ENCODE measurements around the gene PARS2.

Gene PARS2

GRCh38 chr1:54764133-54764921 is at the start of gene PARS2:
PARS2 (minus strand) TSS chr1:54764523; CDS start chr1:54759161, 5,362 bp downstream.
- DNase-seq (ENCODE audit: low read depth in 2 of 2, low spot score in 1 of 2), result peak; percentile 83 to 91

DNA sequence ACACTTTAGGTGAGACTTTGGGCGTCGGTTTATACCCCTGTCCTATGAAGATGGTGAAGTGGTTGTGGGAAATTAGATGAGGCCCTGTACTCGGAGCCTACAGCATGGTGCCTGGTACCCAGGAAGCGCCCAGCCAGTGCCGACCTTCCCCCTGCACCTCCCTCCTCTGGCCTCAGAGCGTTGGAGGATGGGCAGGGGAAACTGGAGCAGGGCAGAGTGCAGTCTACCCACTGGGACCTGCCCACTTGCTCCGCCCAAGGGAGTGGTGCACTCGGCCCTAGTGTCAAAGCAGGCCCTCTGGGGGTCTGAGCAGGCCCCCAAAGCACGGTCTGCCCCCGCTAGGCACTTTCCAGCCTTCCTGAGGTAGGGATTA is 49.8 kb upstream of the PARS2 start:
- DNase-seq (ENCODE audit: low read depth in 2 of 2, low spot score in 1 of 2), result no peak

- no peak for DNase-seq (ENCODE audit: low read depth in 2 of 2, low spot score in 1 of 2)
Measured at GRCh38 chr1:54813485-54814125, 49.3 kb upstream of the PARS2 start.

DNA sequence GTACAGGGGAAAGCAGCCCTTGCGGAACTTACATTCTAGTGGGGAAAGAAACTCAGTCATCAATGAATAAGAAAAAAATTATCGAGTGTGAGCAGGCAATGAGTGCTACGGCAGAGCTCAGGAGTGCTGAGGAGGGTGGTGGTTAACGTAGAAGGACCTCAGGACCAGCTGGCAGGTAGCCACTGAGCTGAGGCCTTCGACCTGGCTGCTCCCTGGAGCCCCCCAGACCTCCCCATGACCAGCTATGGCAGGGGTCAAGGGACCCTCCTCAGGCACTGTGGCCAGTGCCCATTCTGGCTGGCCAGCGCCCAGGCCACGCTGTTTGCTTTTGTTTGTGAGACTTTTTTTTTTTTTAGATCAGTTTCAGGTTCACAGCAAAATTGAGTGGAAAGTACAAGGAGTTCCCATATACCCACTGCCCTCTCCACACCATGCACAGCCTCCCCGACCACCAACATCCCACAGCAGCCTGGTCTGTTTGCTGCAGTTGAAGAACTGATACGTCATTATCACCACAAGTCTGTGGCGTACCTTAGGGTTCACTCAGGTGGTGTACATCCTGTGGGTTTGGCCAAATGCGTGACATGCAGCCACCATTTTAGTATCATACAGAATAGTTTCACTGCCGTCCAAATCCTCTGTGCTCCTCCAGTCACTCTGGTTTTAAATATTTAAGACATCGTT is 48.6 kb upstream of the PARS2 start:
- no peak for DNase-seq (ENCODE audit: low read depth in 2 of 2, low spot score in 1 of 2)

GRCh38 chr1:54811739-54812655 is 47.7 kb upstream of the PARS2 start:
- DNase-seq (ENCODE audit: low read depth in 2 of 2, low spot score in 1 of 2), result no peak

DNA sequence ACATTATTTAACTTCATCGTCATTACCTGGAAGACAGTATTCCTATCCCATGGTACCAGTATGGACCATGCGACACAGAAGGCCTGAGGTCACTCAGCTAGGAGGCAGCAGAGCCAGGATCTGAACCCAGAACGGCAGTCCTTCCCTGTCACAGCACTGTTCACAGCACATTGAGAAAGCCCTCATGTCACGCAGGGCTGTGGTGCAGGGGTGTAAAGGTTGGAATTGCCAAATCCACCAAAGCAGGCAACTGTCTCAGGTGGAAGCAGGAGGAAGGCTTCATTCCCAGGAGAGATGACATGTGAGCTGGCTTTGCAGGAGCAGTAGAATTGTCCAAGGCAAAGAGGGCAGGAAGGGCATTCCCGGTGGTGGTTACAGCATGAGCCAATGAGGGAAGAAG is 46.7 kb upstream of the PARS2 start:
- DNase-seq (ENCODE audit: low read depth in 2 of 2, low spot score in 1 of 2), result no peak

GRCh38 chr1:54810153-54810942 is 46.0 kb upstream of the PARS2 start:
- DNase-seq (ENCODE audit: low read depth in 2 of 2, low spot score in 1 of 2), result peak; percentile 16 to 46

- DNase-seq (ENCODE audit: low read depth in 2 of 2, low spot score in 1 of 2), result no peak
Measured at GRCh38 chr1:54809496-54810074, 45.3 kb upstream of the PARS2 start.

DNA sequence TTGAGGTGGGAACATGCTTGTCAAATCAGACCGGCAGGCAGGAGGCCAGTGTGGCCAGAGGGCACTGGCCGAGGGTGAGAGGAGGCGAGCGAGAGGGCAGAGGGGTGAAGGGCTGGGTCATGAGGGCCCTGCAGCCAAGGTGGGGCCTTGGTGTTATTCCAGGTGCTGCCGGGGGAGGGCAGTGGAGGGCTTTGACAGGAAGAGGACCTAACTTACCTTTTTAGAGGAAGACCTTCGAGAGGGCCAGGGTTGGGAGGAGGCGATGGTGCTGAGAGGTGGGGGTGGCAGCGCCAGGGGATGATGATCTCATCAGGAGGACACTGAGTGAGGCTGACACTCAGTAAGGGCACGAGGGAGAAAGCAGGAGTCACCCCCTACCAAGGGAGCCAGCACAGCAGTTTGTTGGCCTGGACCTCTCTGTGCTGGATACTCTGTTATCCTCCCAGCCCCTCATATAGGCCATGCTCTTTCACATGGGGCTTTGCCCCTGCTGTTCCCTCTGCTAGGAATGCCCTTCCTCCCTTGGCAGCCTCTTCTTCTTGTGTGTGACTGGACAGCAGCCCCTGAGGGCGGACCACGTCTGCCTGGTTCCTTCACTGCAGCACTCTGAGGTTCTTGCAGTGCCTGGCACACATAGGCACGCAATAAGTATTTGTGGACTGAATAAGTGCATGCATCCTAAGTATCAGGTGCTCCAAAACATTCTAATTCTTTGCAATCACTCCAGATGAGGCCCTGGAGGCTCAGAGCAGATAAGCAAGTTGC is 44.3 kb upstream of the PARS2 start:
- DNase-seq (ENCODE audit: low read depth in 2 of 2, low spot score in 1 of 2), result no peak

GRCh38 chr1:54807756-54808155 is 43.4 kb upstream of the PARS2 start:
- no peak for DNase-seq (ENCODE audit: low read depth in 2 of 2, low spot score in 1 of 2)

DNA sequence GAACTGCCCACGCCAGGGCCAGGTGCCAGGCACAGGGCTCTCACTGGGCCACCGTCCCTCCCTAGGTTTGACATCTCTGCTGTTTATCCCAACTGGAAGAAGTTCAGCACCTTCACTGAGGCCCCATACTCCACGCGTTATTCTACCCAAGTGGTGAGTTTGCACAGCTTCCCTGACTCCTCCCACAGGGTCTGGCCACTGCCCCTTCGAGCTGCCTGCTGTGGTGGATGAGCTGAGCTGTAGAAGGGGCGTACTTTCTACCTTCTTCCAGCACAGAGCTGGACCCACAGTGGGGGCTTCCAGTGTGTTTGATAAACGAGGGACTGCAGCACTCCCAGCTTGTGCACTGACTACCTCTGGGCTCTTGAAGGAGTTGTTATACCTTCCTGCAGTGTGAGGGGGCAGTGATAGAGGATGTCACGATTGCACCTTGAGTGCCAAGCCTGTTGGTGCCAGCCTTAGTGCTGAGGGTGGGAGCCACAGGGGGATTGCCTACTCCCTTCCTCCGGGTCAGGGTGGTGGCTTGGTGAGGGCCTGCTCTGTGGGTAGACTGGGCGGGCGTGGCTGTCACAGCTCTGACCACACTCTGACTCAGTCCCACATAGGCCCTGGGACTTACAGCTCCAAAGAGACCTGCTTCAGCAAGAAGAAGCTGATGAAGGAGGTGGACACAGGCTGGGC is 42.7 kb upstream of the PARS2 start:
- DNase-seq (ENCODE audit: low read depth in 2 of 2, low spot score in 1 of 2), result peak; percentile 20 to 25

DNA sequence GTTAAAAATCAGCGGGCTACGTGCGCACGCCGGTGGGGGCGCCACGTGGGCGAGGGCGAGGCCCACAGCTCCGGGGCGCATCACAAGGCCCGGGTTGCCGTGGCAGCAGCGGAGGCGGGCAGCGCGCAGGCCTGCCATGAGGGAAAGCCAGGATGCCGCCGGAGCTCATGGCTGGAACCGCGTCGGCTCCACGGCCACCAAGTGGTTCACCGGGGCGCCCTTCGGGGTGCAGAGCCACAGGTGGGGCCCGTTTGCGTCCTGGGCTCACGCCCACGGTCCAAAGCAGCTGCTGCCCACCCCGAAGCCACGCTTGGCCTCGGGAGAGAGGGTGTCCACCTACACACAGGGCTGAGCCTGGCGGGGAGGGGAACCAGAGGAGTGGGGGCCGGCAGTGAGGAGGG is 41.7 kb upstream of the PARS2 start:
- DNase-seq (ENCODE audit: low read depth in 2 of 2, low spot score in 1 of 2), result no peak

DNA sequence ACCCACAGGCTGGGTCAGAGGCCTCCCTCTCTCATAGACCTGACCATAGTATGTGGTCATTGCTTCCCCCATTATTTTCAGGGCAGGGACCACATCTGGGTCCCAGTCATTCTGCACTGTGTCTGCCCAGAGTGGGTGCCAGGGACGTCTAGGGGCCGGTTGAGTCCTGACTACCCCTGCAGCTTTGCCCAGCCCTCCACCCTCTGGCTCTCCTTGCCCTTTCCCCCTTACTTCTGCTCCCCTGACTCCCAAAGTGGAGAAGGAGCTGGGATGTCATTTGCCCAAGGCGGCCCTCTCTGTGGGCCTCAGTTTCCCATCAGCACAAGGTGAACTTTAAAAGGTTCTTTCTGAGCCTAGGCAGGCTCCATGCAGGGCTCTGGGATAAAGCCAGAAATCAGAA is 41.1 kb upstream of the PARS2 start:
- DNase-seq (ENCODE audit: low read depth in 2 of 2, low spot score in 1 of 2), result no peak

DNA sequence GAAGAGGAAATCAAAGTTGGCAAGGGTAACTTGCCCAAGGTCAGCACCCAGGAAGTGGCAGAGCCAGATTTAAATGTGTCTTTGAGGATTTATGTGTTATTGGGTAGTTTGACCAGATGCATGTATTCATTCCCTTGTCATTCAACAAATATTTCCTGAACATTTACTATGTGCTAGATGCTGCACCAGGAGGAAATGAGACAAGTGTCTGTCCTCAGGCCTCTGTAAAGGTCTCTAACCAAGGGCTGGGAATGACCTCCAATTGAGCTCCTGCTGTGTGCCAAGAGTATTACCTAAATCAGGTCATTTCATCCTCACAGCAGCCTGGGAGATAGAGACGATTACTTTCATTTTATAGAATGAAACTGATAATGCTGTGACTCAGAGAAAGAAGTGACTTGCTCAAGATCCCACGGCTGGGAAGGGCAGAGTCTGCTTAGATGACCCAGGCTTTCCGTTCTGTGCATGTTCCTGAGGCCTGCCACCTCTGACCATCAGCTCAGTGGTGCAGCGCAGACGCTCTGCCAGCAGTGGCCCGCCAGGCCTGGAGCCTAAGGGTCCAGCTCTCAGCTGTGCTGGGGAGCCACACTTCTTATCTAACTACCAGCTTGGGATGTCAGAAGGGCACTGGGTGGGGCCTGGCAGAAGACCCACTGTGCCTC is 40.3 kb upstream of the PARS2 start:
- no peak for DNase-seq (ENCODE audit: low read depth in 2 of 2, low spot score in 1 of 2)

GRCh38 chr1:54803761-54804470 is 39.6 kb upstream of the PARS2 start:
- no peak for DNase-seq (ENCODE audit: low read depth in 2 of 2, low spot score in 1 of 2)

- DNase-seq (ENCODE audit: low read depth in 2 of 2, low spot score in 1 of 2), result peak; percentile 40
Measured at GRCh38 chr1:54800899-54801759, 36.8 kb upstream of the PARS2 start, which contains the start of gene TTC22. TTC22 (minus strand) TSS chr1:54801323; CDS start chr1:54801163, 160 bp downstream.

Measured in stimulated activated CD8-positive, alpha-beta memory T cell treated with anti-CD3 and anti-CD28 coated beads, Interleukin-4, amount 100 ng/mL, for 1 hour (primary cell).